Kidney (tissue), 14 donors: ENCODE data around the gene HNRNPUL1. TPM values are rescaled to one million over a fixed set of nuclear protein-coding genes. Genes with fewer than 3 reads are reported as not detected.
A peak's percentile ranks its signal among the peaks of the same experiment; 100 is the strongest.

Experiments
- DNase-seq, 5 donors: peaks; one replicate each; pipeline ENCODE4 v3.0.0-alpha.2; 2013 to 2020
- FAIRE-seq: peaks from 2 replicates; lab custom pipeline; 2012; peaks lifted over from hg19 to GRCh38; lab: Jason Lieb, UNC
- H3K27ac ChIP-seq, 2 donors: one replicate each; pipeline ENCODE4 v1.7.0; 2013; ENCODE audit warnings: low read depth in 2 of 2, low read length in 2 of 2, inconsistent platforms in 1 of 2
- H3K27me3 ChIP-seq: one replicate; pipeline ENCODE4 v1.7.1; 2013; ENCODE audit warnings: low read length, inconsistent platforms; ENCODE audit not compliant: control insufficient read depth, insufficient read depth
- H3K36me3 ChIP-seq, 3 donors: one replicate each; pipeline versions ENCODE4 v1.7.0 to v1.7.1; 2013; ENCODE audit warnings: low read length in 3 of 3, control low read depth in 1 of 3, inconsistent platforms in 1 of 3; ENCODE audit not compliant: insufficient read depth in 3 of 3, control insufficient read depth in 2 of 3
- H3K4me1 ChIP-seq, 3 donors: one replicate each; pipeline versions ENCODE4 v1.7.0 to v1.7.1; 2013; ENCODE audit warnings: low read length in 3 of 3, inconsistent platforms in 1 of 3, low read depth in 1 of 3; ENCODE audit not compliant: control insufficient read depth in 2 of 3, insufficient read depth in 2 of 3
- H3K4me3 ChIP-seq, 3 donors: one replicate each; pipeline versions ENCODE4 v1.7.0 to v1.8.1; 2013; ENCODE audit warnings: low read length in 3 of 3, control low read depth in 1 of 3, inconsistent platforms in 1 of 3
- H3K9ac ChIP-seq, 3 donors: one replicate each; pipeline versions ENCODE4 v1.7.0 to v1.7.1; 2013; ENCODE audit warnings: low read length in 3 of 3, control low read depth in 1 of 3, inconsistent platforms in 1 of 3
- H3K9me3 ChIP-seq, 3 donors: one replicate each; pipeline versions ENCODE4 v1.7.0 to v1.7.1; 2013; ENCODE audit warnings: low read length in 3 of 3, control low read depth in 1 of 3, inconsistent platforms in 1 of 3; ENCODE audit not compliant: control insufficient read depth in 2 of 3, insufficient read depth in 1 of 3
- intact Hi-C: fragments of 100-400 bp; cut with DNase I; formaldehyde crosslinking; loops from one replicate; pipeline ENCODE4 v1.11.1; 2022
- polyA plus RNA-seq: library from polyadenylated mRNA; stranded (reverse); fragments of 350-450 nt; fragmentation: Illumina TruSeq; extraction: RNeasy Lipid Tissue Mini Kit (QIAGEN cat#74804); gene quantifications from one replicate; pipeline ENCODE4 v1.2.3, GENCODE V29; 2014; ENCODE audit warnings: low read depth, low replicate concordance; ENCODE audit not compliant: insufficient read depth
- total RNA-seq: library from RNA; stranded (reverse); fragmentation: NEBNext Ultra II Directional; extraction: Animal tissue kit (Norgen Biotek cat#: 25700); gene quantifications from one replicate; pipeline ENCODE4 v1.2.1, GENCODE V29; 2021
- TF ChIP-seq, protein P1 (sequence below): IDR thresholded peaks from 3 replicates; pipeline ENCODE4 v1.5.1; 2012; ENCODE audit warnings: mild to moderate bottlenecking, moderate library complexity, borderline replicate concordance; ENCODE audit not compliant: insufficient read depth; ENCODE audit errors: extremely low read depth
- donor health status: control.
- donor health status: control.
- donor health status: control.
- donor health status: control.
- donor health status: control.
- donor health status: DM: yes; HTN: yes; CAD: no.
- donor health status: Normal renal cell carcinoma (clear cell type).

HNRNPUL1 gene
- total and polyA plus RNA-seq, 2 donors from 2014 or later = 51.0 to 182 TPM

DNA sequence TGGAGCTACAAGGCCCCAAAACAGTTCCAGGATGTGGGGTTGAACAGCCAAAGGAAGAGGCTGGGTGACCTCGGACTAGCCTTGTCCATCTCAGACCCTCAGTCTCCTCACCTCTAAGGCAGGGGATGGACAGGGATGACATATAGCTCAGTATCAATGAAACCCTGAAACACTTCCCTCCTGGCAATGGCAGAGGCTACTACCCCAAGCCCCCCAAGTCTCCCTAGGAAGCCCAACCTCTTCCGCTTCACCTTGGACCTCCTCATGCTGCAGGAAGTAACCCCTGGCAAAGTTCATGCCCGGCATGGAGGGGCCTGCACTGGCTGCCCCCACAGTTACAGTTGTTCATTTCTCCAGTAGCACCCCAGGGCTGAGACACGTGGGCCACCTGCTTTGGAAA is 56.4 kb downstream of the HNRNPUL1 start:
- peaks cover 7 to 35% (median 16%) of the 10 kb centered on the region in 3 donors for H3K4me1 ChIP-seq
- H3K27ac ChIP-seq = no peak overlapping the region
- no peak overlapping the region for H3K9ac ChIP-seq
- H3K36me3 ChIP-seq = peaks cover 2 to 35% (median 19%) of the 10 kb centered on the region in 3 donors
- H3K27me3 ChIP-seq = no peaks in the 10 kb centered on the region
- TF ChIP-seq, protein P1, sequence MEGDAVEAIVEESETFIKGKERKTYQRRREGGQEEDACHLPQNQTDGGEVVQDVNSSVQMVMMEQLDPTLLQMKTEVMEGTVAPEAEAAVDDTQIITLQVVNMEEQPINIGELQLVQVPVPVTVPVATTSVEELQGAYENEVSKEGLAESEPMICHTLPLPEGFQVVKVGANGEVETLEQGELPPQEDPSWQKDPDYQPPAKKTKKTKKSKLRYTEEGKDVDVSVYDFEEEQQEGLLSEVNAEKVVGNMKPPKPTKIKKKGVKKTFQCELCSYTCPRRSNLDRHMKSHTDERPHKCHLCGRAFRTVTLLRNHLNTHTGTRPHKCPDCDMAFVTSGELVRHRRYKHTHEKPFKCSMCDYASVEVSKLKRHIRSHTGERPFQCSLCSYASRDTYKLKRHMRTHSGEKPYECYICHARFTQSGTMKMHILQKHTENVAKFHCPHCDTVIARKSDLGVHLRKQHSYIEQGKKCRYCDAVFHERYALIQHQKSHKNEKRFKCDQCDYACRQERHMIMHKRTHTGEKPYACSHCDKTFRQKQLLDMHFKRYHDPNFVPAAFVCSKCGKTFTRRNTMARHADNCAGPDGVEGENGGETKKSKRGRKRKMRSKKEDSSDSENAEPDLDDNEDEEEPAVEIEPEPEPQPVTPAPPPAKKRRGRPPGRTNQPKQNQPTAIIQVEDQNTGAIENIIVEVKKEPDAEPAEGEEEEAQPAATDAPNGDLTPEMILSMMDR = no peak
- H3K4me3 ChIP-seq = no peak overlapping the region
- H3K9me3 ChIP-seq = no peaks in the 10 kb centered on the region
- DNase-seq = no peak
- intact Hi-C loops = no loop called here
- no peak for FAIRE-seq

DNA sequence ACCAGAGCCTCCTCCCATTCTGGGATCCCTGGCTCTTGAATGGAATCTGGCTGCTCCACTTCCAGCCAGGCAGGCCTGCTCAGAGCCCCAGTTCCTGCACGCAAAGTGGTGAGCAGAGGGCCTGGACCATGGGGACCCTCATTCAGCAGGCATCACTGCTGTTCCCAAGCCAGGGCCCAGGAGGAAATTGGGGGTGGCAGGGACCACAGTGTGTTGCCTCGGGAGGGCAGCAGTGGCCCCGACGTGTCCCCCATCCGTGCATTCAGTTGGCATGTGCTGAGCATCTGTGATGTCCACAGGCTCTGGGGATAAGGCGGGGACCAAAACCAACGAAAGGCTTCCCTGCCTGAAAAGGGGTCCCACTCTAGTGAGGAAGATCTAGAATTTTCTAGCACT is 57.0 kb downstream of the HNRNPUL1 start:
- FAIRE-seq (no peak), DNase-seq (no peak)
- Histone ChIP-seq H3K4me3 (no peak overlapping the region), H3K9ac (no peak overlapping the region), H3K36me3 (peaks cover 2 to 31% (median 19%) of the 10 kb centered on the region in 3 donors), H3K9me3 (no peaks in the 10 kb centered on the region), H3K4me1 (peaks cover 7 to 41% (median 20%) of the 10 kb centered on the region in 3 donors), H3K27me3 (no peaks in the 10 kb centered on the region), H3K27ac (no peak overlapping the region)
- TF ChIP-seq, protein P1 = no peak
- intact Hi-C loops = no loop called here

DNA sequence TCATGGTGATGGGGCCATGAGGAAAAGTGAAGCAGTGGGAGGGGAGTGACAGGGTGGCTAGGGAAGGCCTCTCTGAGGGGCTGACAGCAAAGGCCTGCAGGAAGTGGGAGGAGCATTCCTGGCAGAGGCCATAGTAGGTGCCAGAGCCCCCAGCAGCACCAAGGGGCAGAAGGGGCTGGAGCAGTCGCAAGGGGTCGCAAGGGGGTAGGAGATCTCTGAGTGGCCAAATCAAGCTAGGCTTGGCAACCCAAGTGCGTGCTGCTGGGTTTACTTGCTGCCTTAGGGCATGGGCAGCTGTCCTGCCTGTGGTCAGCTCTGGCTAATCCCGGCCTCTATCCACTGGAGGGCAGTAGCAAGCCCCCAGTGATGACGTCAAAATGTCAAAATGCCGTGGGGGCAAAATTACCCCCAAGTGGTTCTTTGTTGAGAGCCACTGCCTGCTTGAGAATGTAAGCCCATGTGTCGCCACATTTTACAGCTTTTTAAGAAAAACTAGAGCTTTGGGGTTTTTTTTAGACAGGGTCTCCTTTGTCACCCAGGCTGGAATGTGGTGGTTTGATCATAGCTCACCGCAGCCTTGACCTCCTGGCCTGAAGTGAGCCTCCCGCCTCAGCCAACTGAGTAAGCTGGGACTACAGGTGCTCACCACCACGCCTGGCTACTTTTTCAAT is 57.6 kb downstream of the HNRNPUL1 start:
- FAIRE-seq (no peak), DNase-seq (peak; percentile 50 to 75 (median 61))
- H3K27ac ChIP-seq = peak overlapping the region in 1 of 2 donors; percentile 32
- no peaks in the 10 kb centered on the region for H3K9me3 ChIP-seq
- H3K4me1 ChIP-seq = peaks cover 9 to 44% (median 23%) of the 10 kb centered on the region in 3 donors
- intact Hi-C loops = no loop called here
- peaks cover 2 to 25% (median 19%) of the 10 kb centered on the region in 3 donors for H3K36me3 ChIP-seq
- H3K4me3 ChIP-seq = no peak overlapping the region
- TF ChIP-seq, protein P1 = peak; percentile 58
- H3K27me3 ChIP-seq = no peaks in the 10 kb centered on the region
- H3K9ac ChIP-seq = no peak overlapping the region
